PFSK-1 (cell line): ENCODE measurements around the gene UACA.

Source experiments
- POLR2AphosphoS5 ChIP-seq: IDR thresholded peaks from 2 replicates; pipeline ENCODE4 v1.6.1; 2012; ENCODE audit warnings: low read depth, mild to moderate bottlenecking, control low read depth, low read length, moderate library complexity
- TAF1 ChIP-seq: IDR thresholded peaks from 2 replicates; pipeline ENCODE4 v1.6.1; 2012; ENCODE audit warnings: low read length, control low read depth, borderline replicate concordance; ENCODE audit not compliant: insufficient read depth

DNA sequence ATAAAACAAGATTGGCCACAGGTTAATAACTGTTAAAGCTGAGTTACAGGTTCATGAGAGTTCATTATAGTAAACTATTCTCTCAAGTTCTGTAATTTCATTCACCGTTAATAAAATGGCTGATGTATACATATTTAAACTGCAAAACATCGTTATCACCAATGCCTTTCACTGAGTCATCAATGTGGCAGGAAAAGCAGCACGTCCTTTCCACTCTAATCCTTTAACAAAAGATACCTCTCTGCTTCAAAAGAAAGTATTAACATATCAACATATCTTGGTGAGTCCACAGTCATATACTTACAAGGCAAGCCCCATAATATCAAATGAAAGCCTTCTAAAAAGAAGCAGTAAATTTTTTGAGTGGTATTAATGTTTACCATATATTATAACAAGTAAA, 54.5 kb downstream of the UACA start:
- TF ChIP-seq POLR2AphosphoS5: no peak
- TF ChIP-seq TAF1: no peak
